Heart right ventricle (tissue), 16 donors: ENCODE results near the gene HTT. TPM values are rescaled to one million over a fixed set of nuclear protein-coding genes. Genes with fewer than 3 reads are reported as not detected.

Experiments used
- ATAC-seq, 8 donors: fragments of 200-7000 bp; cut with Tn5 transposase; one replicate each; pipeline ENCODE4 v1.9.1; 2020; ENCODE audit warnings: mild to moderate bottlenecking in 8 of 8, moderate library complexity in 8 of 8, moderate number of reproducible peaks in 1 of 8
- DNase-seq, 2 donors: peaks; one replicate each; pipeline ENCODE4 v3.0.0-alpha.2; 2020
- H3K27ac ChIP-seq, 10 donors: fragments of 200-600 bp; sonication (generic) in 2 of 10; one replicate each; pipeline versions ENCODE4 v1.5.0 to v1.8.0; 2020 to 2022; ENCODE audit warnings: mild to moderate bottlenecking in 3 of 10
- H3K27me3 ChIP-seq, 7 donors: fragments of 200-600 bp; one replicate each; pipeline ENCODE4 v1.8.0; 2021 to 2022; ENCODE audit warnings: mild to moderate bottlenecking in 2 of 7
- H3K36me3 ChIP-seq, 9 donors: fragments of 200-600 bp; sonication (generic) in 1 of 9; one replicate each; pipeline versions ENCODE4 v1.5.0 to v1.8.0; 2020 to 2022; ENCODE audit warnings: mild to moderate bottlenecking in 2 of 9
- H3K4me1 ChIP-seq, 9 donors: fragments of 200-600 bp; sonication (generic) in 1 of 9; one replicate each; pipeline versions ENCODE4 v1.5.0 to v1.8.0; 2020 to 2022; ENCODE audit warnings: mild to moderate bottlenecking in 4 of 9
- H3K4me3 ChIP-seq, 10 donors: fragments of 200-600 bp; sonication (generic) in 2 of 10; one replicate each; pipeline versions ENCODE4 v1.5.0 to v1.8.0; 2020 to 2022; ENCODE audit warnings: mild to moderate bottlenecking in 7 of 10, moderate library complexity in 2 of 10
- H3K9me3 ChIP-seq, 11 donors: fragments of 200-600 bp in 10 of 11; sonication (generic) in 2 of 11; one replicate each; pipeline versions ENCODE4 v1.5.0 to v1.8.0; 2013 to 2022; ENCODE audit warnings: mild to moderate bottlenecking in 2 of 11, control low read depth in 1 of 11, moderate library complexity in 1 of 11
- WGBS, 2 donors: extraction: QIAGEN DNeasy Blood & Tissue Kit; methylation state at CpG; one replicate each; pipeline ENCODE4 v1.1.7; 2013; ENCODE audit warnings: inconsistent platforms in 1 of 2; 5-methylcytosine and 5-hydroxymethylcytosine counted together
- intact Hi-C, 10 donors: fragments of 100-400 bp; cut with DNase I; formaldehyde crosslinking; loops; one replicate each; pipeline versions ENCODE4 v1.11.1 to v1.14.2; 2022
- polyA plus RNA-seq, 2 donors: library from polyadenylated mRNA; stranded (reverse); fragments of 200-250 nt; gene quantifications; one replicate each; pipeline ENCODE4 v1.2.3, GENCODE V29; 2013
- total RNA-seq, 10 donors: library from RNA; stranded (reverse); fragmentation: NEBNext Ultra II Directional in 3 of 10; extraction: Animal tissue kit (Norgen Biotek cat#: 25700) in 3 of 10; gene quantifications; one replicate each; pipeline versions ENCODE4 v1.2.1 to v1.2.4, GENCODE V29; 2021 to 2023
- TF ChIP-seq, protein P1 (sequence below), 9 donors: fragments of 200-600 bp; sonication (generic) in 2 of 9; IDR thresholded peaks; one replicate each; pipeline versions ENCODE4 v1.5.0 to v1.8.0; 2021 to 2022; ENCODE audit warnings: antibody characterized with exemption in 9 of 9, mild to moderate bottlenecking in 5 of 9, moderate library complexity in 1 of 9
- donor health status: Arrhythmogenic right ventricular cardiomyopathy.
- donor health status: ischemic (EF 13 %, LVEDD 7.1; RV severe dilation, severe dysfunction).
- donor health status: healthy with polysubstance abuse.
- donor health status: DM: no; HTN: yes; CAD: no.
- donor health status: DM: no; HTN: no; CAD: no.
- donor health status: ischemic (EF 25% LVEDD 6.9; RV normal size, moderate dysfunction).
- donor health status: ischemic (EF 25% LVEDD 5.7; RV mildly dilated, moderate dysfunction).
- donor health status: healthy.
- donor health status: DM: yes; HTN: yes; CAD: no.
- donor health status: Ischemic cardiomyopathy.
- donor health status: ischemic (EF 35%, LVEDD 5.7; RV mildly dilated, moderate dysfunction).
- donor health status: nonischemic (EF 11% LVEDD 7.7; RV severe dilation, severe dysfunction).
- donor health status: DM: yes; HTN: yes; CAD: no.
- donor health status: PGD.
- donor health status: ischemic (EF 29% LVEDD 5.4; RV normal size, mild dysfunction).
- donor health status: nonischemic (EF 23%, LVEDD 6.1; RV moderate dilation, normal function).

Gene HTT
- total and polyA plus RNA-seq, 12 donors, result 6.3 to 34.0 (median 24.1) TPM

GRCh38 chr4:3040452-3041191, 33.9 kb upstream of the HTT start:
- peaks cover 0 to 61% (median 37%) of the 10 kb centered on the region in 9 donors for H3K4me1 ChIP-seq
- no peaks in the 10 kb centered on the region for H3K27me3 ChIP-seq
- ATAC-seq, result peak in 1 of 8 donors; percentile 4
- H3K36me3 ChIP-seq, result no peaks in the 10 kb centered on the region
- WGBS, 2 donors, result 85 to 88% methylated on average over 28 of the region's 28 CpGs
- intact Hi-C loops, result loop anchor here in 2 of 10 donors (10.0 kb wide), 2 partner anchors 276 to 286 kb away; partner anchors contain the start of gene TNIP2 (in 1 of the 2)
- H3K27ac ChIP-seq, result peak overlapping the region in 7 of 10 donors; percentile 60 to 88 (median 80)
- peak overlapping the region in 9 of 10 donors; percentile 51 to 74 (median 57) for H3K4me3 ChIP-seq
- TF ChIP-seq, protein P1, sequence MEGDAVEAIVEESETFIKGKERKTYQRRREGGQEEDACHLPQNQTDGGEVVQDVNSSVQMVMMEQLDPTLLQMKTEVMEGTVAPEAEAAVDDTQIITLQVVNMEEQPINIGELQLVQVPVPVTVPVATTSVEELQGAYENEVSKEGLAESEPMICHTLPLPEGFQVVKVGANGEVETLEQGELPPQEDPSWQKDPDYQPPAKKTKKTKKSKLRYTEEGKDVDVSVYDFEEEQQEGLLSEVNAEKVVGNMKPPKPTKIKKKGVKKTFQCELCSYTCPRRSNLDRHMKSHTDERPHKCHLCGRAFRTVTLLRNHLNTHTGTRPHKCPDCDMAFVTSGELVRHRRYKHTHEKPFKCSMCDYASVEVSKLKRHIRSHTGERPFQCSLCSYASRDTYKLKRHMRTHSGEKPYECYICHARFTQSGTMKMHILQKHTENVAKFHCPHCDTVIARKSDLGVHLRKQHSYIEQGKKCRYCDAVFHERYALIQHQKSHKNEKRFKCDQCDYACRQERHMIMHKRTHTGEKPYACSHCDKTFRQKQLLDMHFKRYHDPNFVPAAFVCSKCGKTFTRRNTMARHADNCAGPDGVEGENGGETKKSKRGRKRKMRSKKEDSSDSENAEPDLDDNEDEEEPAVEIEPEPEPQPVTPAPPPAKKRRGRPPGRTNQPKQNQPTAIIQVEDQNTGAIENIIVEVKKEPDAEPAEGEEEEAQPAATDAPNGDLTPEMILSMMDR (IDR thresholded peaks at IDR 0.05), result no peak
- H3K9me3 ChIP-seq, result no peaks in the 10 kb centered on the region
- DNase-seq, result no peak

GRCh38 chr4:3041192-3042142, 33.0 kb upstream of the HTT start:
- TF ChIP-seq, protein P1 (IDR thresholded peaks at IDR 0.05), result no peak
- Histone ChIP-seq H3K9me3 (no peaks in the 10 kb centered on the region), H3K4me1 (peaks cover 0 to 69% (median 37%) of the 10 kb centered on the region in 9 donors), H3K4me3 (peak overlapping the region; percentile 8 to 74 (median 57)), H3K27ac (peak overlapping the region; percentile 43 to 88 (median 78)), H3K36me3 (no peaks in the 10 kb centered on the region), H3K27me3 (no peaks in the 10 kb centered on the region)
- 35 to 42% methylated on average over 57 of the region's 57 CpGs for WGBS, 2 donors
- peak; percentile 45 to 74 (median 68) for ATAC-seq
- intact Hi-C loops, result loop anchor here in 2 of 10 donors (10.0 kb wide), 2 partner anchors 277 to 287 kb away; partner anchors contain the start of gene TNIP2 (in 1 of the 2)
- peak; percentile 37 to 65 for DNase-seq

DNA sequence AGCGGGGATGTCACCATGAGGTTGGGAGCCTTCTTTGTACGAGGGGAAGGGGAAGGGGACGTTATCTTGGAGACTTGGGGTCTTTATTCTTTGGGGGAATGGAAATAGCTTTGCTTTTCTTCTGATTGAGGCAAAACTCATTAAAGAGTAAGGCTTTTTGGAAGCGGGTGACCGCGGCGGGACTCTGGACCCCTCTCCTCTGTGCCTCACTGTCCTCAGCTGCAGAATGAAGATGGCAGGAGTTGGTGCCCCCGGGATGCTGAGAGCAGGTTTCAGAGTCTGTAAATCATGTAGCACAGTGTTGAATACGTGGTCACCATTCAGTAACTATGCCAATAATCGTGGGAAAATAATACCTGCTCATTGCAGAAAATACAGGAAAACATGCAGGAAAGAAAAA, 32.3 kb upstream of the HTT start:
- TF ChIP-seq, protein P1 (IDR thresholded peaks at IDR 0.05), result no peak
- peak overlapping the region; percentile 43 to 88 (median 78) for H3K27ac ChIP-seq
- ATAC-seq (no peak), DNase-seq (no peak)
- H3K9me3 ChIP-seq, result no peaks in the 10 kb centered on the region
- H3K27me3 ChIP-seq, result no peaks in the 10 kb centered on the region
- peaks cover 0 to 75% (median 37%) of the 10 kb centered on the region in 9 donors for H3K4me1 ChIP-seq
- intact Hi-C loops, result loop anchor here in 2 of 10 donors (10.0 kb wide), 2 partner anchors 277 to 287 kb away; partner anchors contain the start of gene TNIP2 (in 1 of the 2)
- H3K36me3 ChIP-seq, result no peaks in the 10 kb centered on the region
- WGBS, 2 donors, result 59 to 68% methylated on average over 10 of the region's 10 CpGs
- H3K4me3 ChIP-seq, result peak overlapping the region in 9 of 10 donors; percentile 51 to 74 (median 57)
